Ishikawa (cell line): ENCODE measurements around the gene COL2A1.

Experiments used
- CEBPB ChIP-seq: IDR thresholded peaks from 2 replicates; pipeline ENCODE4 v1.6.1; 2012
- CREB1 ChIP-seq: IDR thresholded peaks from 2 replicates; pipeline ENCODE4 v1.6.1; 2012; ENCODE audit warnings: low read depth
- EGR1 ChIP-seq: IDR thresholded peaks from 2 replicates; pipeline ENCODE4 v1.6.1; 2012
- EP300 ChIP-seq: IDR thresholded peaks from 2 replicates; pipeline ENCODE4 v1.6.1; 2012; ENCODE audit warnings: borderline replicate concordance
- FOXM1 ChIP-seq: IDR thresholded peaks from 2 replicates; pipeline ENCODE4 v1.6.1; 2012; ENCODE audit warnings: low read depth, borderline replicate concordance
- MAX ChIP-seq: IDR thresholded peaks from 2 replicates; pipeline ENCODE4 v1.6.1; 2012
- NFIC ChIP-seq: IDR thresholded peaks from 2 replicates; pipeline ENCODE4 v1.6.1; 2012
- RAD21 ChIP-seq: IDR thresholded peaks from 2 replicates; pipeline ENCODE4 v1.6.1; 2012; ENCODE audit warnings: low read depth
- REST ChIP-seq: IDR thresholded peaks from 2 replicates; pipeline ENCODE4 v1.6.1; 2012; ENCODE audit warnings: low read depth, mild to moderate bottlenecking
- TAF1 ChIP-seq: IDR thresholded peaks from 2 replicates; pipeline ENCODE4 v1.6.1; 2012; ENCODE audit warnings: low read depth, mild to moderate bottlenecking
- TCF12 ChIP-seq: IDR thresholded peaks from 2 replicates; pipeline ENCODE4 v1.6.1; 2012; ENCODE audit warnings: low read depth
- TEAD4 ChIP-seq: IDR thresholded peaks from 2 replicates; pipeline ENCODE4 v1.6.1; 2012
- USF1 ChIP-seq: IDR thresholded peaks from 2 replicates; pipeline ENCODE4 v1.6.1; 2012
- YY1 ChIP-seq: IDR thresholded peaks from 2 replicates; pipeline ENCODE4 v1.6.1; 2012; ENCODE audit warnings: low read depth
- ZBTB7A ChIP-seq: IDR thresholded peaks from 2 replicates; pipeline ENCODE4 v1.6.1; 2012; ENCODE audit warnings: low read depth

COL2A1 gene

GRCh38 chr12:47939009-47939601 lies 65.2 kb downstream of the COL2A1 start:
- TF ChIP-seq NFIC, result 0 out of 2 replicates have a peak, but pooled peaks have one; percentile 28
- TF ChIP-seq TAF1, result no peak
- no peak for TF ChIP-seq YY1
- no peak for TF ChIP-seq TEAD4

GRCh38 chr12:47938594-47938993 lies 65.7 kb downstream of the COL2A1 start:
- no peak for TF ChIP-seq NFIC
- no peak for TF ChIP-seq CEBPB
- TF ChIP-seq CREB1, result no peak
- TF ChIP-seq TAF1, result no peak
- no peak for TF ChIP-seq FOXM1
- TF ChIP-seq RAD21, result no peak
- TF ChIP-seq ZBTB7A, result no peak
- no peak for TF ChIP-seq TEAD4

- no peak for TF ChIP-seq TEAD4
- no peak for TF ChIP-seq NFIC
- TF ChIP-seq TCF12, result no peak
- TF ChIP-seq FOXM1, result no peak
- no peak for TF ChIP-seq RAD21
- no peak for TF ChIP-seq YY1
- no peak for TF ChIP-seq EP300
- TF ChIP-seq TAF1, result no peak
- TF ChIP-seq ZBTB7A, result no peak
- TF ChIP-seq CEBPB, result no peak
- TF ChIP-seq USF1, result no peak
- TF ChIP-seq EGR1, result no peak
- TF ChIP-seq MAX, result no peak
- TF ChIP-seq REST, result no peak
- TF ChIP-seq CREB1, result no peak
Observed at GRCh38 chr12:47938093-47938492, 66.2 kb downstream of the COL2A1 start.

GRCh38 chr12:47935184-47935583 lies 69.1 kb downstream of the COL2A1 start:
- TF ChIP-seq REST, result no peak
- no peak for TF ChIP-seq EP300
- TF ChIP-seq MAX, result no peak
- no peak for TF ChIP-seq TEAD4
- TF ChIP-seq EGR1, result no peak
- no peak for TF ChIP-seq ZBTB7A
- TF ChIP-seq YY1, result no peak
- no peak for TF ChIP-seq TCF12
- TF ChIP-seq CEBPB, result no peak
- TF ChIP-seq TAF1, result no peak
- no peak for TF ChIP-seq RAD21
- TF ChIP-seq USF1, result no peak
- TF ChIP-seq CREB1, result no peak
- TF ChIP-seq FOXM1, result no peak
- TF ChIP-seq NFIC, result no peak

GRCh38 chr12:47931187-47931586 lies 73.1 kb downstream of the COL2A1 start:
- TF ChIP-seq RAD21, result no peak
- TF ChIP-seq FOXM1, result no peak

GRCh38 chr12:47930634-47931033 lies 73.6 kb downstream of the COL2A1 start:
- TF ChIP-seq ZBTB7A (no peak), USF1 (no peak), TAF1 (no peak), NFIC (no peak), CREB1 (no peak), CEBPB (no peak), TCF12 (no peak), RAD21 (no peak), EGR1 (no peak), YY1 (no peak)
